Vagina (tissue), 2 donors: Measurements from ENCODE around the gene FAM241A.

Experiments used
- POLR2A ChIP-seq, 2 donors: fragments of 450-650 bp; IDR thresholded peaks; one replicate each; pipeline ENCODE4 v1.6.1; 2017; ENCODE audit warnings: antibody characterized with exemption in 2 of 2, mild to moderate bottlenecking in 2 of 2, moderate library complexity in 2 of 2
- TF ChIP-seq, protein P1 (sequence below), 3 experiments: fragments of 450-650 bp in 2 of 3; fragments of 200-600 bp in 1 of 3; sonication (generic) in 1 of 3; IDR thresholded peaks; one replicate each; pipeline ENCODE4 v1.5.1; 2017 to 2019; ENCODE audit warnings: antibody characterized with exemption in 3 of 3, mild to moderate bottlenecking in 2 of 3, moderate library complexity in 2 of 3

DNA sequence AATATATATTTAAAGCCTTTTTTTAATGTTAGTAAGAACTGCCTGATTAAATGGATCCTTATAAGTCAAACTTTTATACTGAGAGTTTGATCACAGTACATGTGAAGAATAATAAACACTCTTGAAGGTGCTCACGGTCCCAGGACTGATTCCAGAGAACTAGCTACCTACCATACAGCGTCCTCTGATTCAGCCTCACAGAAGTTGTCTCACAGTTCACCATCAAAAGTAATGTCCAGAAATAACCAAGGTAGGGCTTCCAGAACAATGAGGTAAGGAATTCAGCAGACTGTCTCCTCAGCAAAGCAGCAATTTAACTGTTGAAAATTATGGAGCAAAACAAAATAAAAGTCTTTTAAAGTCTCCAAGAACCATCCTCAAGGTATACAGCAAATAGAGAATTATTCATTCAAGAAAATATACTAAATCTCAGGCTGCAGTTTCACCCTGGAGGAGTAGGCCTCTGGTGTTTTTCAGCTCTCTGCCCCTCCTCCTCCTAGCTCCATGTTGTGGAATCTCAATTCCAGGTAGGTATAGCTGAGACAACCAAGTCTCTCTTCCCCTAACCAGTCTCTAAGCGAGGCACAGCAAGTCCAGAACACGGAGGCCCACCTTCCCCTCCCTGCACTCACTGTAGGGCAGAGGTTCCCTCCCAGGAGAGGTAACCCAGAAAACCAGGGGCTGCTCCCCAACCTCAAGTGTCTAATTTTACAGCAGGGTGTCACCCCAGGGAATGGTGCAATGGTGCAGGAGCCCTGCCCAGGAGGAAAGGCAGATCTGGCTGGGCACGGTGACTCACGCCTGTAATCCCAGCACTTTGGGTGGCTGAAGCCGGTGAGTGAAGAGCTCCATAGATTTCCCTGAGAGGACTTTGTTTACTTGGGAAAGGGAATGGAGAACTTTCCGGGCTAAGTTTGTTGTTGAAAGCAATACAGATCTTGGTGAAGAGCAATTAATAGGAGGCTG, 28.6 kb downstream of the FAM241A start:
- TF ChIP-seq, protein P1, sequence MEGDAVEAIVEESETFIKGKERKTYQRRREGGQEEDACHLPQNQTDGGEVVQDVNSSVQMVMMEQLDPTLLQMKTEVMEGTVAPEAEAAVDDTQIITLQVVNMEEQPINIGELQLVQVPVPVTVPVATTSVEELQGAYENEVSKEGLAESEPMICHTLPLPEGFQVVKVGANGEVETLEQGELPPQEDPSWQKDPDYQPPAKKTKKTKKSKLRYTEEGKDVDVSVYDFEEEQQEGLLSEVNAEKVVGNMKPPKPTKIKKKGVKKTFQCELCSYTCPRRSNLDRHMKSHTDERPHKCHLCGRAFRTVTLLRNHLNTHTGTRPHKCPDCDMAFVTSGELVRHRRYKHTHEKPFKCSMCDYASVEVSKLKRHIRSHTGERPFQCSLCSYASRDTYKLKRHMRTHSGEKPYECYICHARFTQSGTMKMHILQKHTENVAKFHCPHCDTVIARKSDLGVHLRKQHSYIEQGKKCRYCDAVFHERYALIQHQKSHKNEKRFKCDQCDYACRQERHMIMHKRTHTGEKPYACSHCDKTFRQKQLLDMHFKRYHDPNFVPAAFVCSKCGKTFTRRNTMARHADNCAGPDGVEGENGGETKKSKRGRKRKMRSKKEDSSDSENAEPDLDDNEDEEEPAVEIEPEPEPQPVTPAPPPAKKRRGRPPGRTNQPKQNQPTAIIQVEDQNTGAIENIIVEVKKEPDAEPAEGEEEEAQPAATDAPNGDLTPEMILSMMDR (IDR thresholded peaks at IDR 0.05): no peak
- TF ChIP-seq POLR2A (IDR thresholded peaks at IDR 0.05): no peak
